ENCODE measurements around the gene PALLD.

DNA sequence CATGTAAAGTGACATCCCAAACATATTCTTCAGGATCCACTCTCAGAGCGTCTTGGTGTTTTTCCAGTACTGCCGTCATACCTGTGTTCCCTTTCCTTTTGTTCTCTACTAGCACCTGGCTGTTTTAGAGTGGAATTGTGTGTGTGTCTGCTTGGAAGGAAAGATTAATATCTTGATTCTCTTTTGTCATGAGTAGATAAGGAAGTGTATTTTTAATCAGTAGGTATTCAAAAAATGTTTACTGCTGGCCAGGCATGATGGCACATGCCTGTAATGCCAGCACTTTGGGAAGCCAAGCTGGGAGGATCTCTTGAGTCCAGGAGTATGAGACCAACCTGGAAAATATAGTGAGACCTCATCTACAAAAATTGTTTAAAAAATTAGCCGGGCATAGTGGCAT, 314.4 kb downstream of the PALLD start:
- no peak for TF ChIP-seq ZNF274 (IDR thresholded peaks at IDR 0.05; ENCODE audit: low read length)
- TF ChIP-seq ZNF274 (tag by site-specific recombination; IDR thresholded peaks at IDR 0.05; ENCODE audit: borderline replicate concordance): no peak
- TF ChIP-seq CTCF (tag by site-specific recombination; IDR thresholded peaks at IDR 0.05): no peak
- TF ChIP-seq, protein P1, sequence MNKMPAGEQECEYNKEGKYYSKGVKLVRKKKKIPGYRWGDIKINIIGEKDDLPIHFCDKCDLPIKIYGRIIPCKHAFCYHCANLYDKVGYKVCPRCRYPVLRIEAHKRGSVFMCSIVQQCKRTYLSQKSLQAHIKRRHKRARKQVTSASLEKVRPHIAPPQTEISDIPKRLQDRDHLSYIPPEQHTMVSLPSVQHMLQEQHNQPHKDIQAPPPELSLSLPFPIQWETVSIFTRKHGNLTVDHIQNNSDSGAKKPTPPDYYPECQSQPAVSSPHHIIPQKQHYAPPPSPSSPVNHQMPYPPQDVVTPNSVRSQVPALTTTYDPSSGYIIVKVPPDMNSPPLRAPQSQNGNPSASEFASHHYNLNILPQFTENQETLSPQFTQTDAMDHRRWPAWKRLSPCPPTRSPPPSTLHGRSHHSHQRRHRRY (tag by site-specific recombination; IDR thresholded peaks at IDR 0.05): no peak
- no peak for TF ChIP-seq REST (tag by site-specific recombination; IDR thresholded peaks at IDR 0.05)
- TF ChIP-seq TCF7L2 (IDR thresholded peaks at IDR 0.05; ENCODE audit: borderline replicate concordance, low read depth, low read length): no peak
- no peak for TF ChIP-seq ZBTB26 (tag by site-specific recombination; optimal IDR thresholded peaks at IDR 0.05)
- TF ChIP-seq, protein P2, sequence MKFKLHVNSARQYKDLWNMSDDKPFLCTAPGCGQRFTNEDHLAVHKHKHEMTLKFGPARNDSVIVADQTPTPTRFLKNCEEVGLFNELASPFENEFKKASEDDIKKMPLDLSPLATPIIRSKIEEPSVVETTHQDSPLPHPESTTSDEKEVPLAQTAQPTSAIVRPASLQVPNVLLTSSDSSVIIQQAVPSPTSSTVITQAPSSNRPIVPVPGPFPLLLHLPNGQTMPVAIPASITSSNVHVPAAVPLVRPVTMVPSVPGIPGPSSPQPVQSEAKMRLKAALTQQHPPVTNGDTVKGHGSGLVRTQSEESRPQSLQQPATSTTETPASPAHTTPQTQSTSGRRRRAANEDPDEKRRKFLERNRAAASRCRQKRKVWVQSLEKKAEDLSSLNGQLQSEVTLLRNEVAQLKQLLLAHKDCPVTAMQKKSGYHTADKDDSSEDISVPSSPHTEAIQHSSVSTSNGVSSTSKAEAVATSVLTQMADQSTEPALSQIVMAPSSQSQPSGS (tag by site-specific recombination; IDR thresholded peaks at IDR 0.05; ENCODE audit: low read depth): no peak
- TF ChIP-seq MZF1 (tag by site-specific recombination; IDR thresholded peaks at IDR 0.05; ENCODE audit: borderline replicate concordance): no peak
- TF ChIP-seq ZNF701 (tag by site-specific recombination; IDR thresholded peaks at IDR 0.05): no peak
- TF ChIP-seq ZNF121 (tag by site-specific recombination; IDR thresholded peaks at IDR 0.05): no peak
- no peak for TF ChIP-seq ZNF549 (tag by site-specific recombination; IDR thresholded peaks at IDR 0.05)
- TF ChIP-seq RBAK (tag by site-specific recombination; IDR thresholded peaks at IDR 0.05): no peak
- no peak for TF ChIP-seq GFI1B (tag by site-specific recombination; IDR thresholded peaks at IDR 0.05)
- no peak for TF ChIP-seq ZNF501 (tag by site-specific recombination; IDR thresholded peaks at IDR 0.05)

Data from HEK293 (cell line).